ENCODE results near the gene MOGAT2. TPM values are rescaled to one million over a fixed set of nuclear protein-coding genes. Genes with fewer than 3 reads are reported as not detected.
A peak's percentile ranks its signal among the peaks of the same experiment; 100 is the strongest.

Gene MOGAT2
- total and polyA plus RNA-seq, 2 of the 13 experiments (the other 11 are each of a cell fraction or from before 2014, with no cell fraction given) = 27.2 to 27.8 TPM

DNA sequence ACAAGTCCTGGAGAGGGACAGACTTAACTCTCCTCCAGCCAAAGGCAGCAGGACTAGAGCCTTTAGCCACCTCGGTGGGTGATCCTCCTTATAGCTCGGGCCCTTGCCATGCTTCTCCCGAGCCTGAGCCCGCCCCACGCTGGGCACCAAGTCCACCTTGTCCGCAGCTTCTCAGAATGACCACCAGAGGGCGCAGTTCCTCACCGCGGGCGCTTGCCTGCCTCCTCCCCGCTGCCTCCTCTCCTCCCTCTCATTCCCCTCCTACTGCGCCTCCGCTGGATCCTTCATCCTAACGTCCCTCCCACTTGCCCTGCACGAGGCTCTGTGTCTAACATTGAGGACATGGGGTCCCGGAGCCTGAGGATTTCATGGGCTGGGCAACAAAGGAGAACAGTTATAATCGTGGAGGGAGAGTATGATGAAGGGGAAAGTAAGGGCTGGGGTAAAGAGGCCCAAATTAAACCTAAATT lies 11.3 kb upstream of the MOGAT2 start (continued):
- TF ChIP-seq, protein P1, sequence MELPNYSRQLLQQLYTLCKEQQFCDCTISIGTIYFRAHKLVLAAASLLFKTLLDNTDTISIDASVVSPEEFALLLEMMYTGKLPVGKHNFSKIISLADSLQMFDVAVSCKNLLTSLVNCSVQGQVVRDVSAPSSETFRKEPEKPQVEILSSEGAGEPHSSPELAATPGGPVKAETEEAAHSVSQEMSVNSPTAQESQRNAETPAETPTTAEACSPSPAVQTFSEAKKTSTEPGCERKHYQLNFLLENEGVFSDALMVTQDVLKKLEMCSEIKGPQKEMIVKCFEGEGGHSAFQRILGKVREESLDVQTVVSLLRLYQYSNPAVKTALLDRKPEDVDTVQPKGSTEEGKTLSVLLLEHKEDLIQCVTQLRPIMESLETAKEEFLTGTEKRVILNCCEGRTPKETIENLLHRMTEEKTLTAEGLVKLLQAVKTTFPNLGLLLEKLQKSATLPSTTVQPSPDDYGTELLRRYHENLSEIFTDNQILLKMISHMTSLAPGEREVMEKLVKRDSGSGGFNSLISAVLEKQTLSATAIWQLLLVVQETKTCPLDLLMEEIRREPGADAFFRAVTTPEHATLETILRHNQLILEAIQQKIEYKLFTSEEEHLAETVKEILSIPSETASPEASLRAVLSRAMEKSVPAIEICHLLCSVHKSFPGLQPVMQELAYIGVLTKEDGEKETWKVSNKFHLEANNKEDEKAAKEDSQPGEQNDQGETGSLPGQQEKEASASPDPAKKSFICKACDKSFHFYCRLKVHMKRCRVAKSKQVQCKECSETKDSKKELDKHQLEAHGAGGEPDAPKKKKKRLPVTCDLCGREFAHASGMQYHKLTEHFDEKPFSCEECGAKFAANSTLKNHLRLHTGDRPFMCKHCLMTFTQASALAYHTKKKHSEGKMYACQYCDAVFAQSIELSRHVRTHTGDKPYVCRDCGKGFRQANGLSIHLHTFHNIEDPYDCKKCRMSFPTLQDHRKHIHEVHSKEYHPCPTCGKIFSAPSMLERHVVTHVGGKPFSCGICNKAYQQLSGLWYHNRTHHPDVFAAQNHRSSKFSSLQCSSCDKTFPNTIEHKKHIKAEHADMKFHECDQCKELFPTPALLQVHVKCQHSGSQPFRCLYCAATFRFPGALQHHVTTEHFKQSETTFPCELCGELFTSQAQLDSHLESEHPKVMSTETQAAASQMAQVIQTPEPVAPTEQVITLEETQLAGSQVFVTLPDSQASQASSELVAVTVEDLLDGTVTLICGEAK (IDR thresholded peaks at IDR 0.05) = no peak
- TF ChIP-seq, protein P1 (CRISPR knock-in tag; IDR thresholded peaks at IDR 0.05) = no peak
- TF ChIP-seq ZNF329 (CRISPR knock-in tag; IDR thresholded peaks at IDR 0.05; ENCODE audit: low read depth) (no peak), ZNF563 (CRISPR knock-in tag; IDR thresholded peaks at IDR 0.05) (no peak), ZNF530 (CRISPR knock-in tag; IDR thresholded peaks at IDR 0.05; ENCODE audit: low read depth) (no peak), KLF12 (CRISPR knock-in tag; IDR thresholded peaks at IDR 0.05; ENCODE audit: borderline replicate concordance) (no peak), CBFB (CRISPR knock-in tag; IDR thresholded peaks at IDR 0.05) (peak; percentile 58; the same call in 1 of the 2 replicates), SYNCRIP (IDR thresholded peaks at IDR 0.05; ENCODE audit: insufficient read depth, low read depth, low read length) (no peak), ZNF724P (CRISPR knock-in tag; IDR thresholded peaks at IDR 0.05; ENCODE audit: borderline replicate concordance) (no peak)
- TF ChIP-seq, protein P2, sequence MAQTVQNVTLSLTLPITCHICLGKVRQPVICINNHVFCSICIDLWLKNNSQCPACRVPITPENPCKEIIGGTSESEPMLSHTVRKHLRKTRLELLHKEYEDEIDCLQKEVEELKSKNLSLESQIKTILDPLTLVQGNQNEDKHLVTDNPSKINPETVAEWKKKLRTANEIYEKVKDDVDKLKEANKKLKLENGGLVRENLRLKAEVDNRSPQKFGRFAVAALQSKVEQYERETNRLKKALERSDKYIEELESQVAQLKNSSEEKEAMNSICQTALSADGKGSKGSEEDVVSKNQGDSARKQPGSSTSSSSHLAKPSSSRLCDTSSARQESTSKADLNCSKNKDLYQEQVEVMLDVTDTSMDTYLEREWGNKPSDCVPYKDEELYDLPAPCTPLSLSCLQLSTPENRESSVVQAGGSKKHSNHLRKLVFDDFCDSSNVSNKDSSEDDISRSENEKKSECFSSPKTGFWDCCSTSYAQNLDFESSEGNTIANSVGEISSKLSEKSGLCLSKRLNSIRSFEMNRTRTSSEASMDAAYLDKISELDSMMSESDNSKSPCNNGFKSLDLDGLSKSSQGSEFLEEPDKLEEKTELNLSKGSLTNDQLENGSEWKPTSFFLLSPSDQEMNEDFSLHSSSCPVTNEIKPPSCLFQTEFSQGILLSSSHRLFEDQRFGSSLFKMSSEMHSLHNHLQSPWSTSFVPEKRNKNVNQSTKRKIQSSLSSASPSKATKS (CRISPR knock-in tag; IDR thresholded peaks at IDR 0.05) = no peak
- TF ChIP-seq, protein P3, sequence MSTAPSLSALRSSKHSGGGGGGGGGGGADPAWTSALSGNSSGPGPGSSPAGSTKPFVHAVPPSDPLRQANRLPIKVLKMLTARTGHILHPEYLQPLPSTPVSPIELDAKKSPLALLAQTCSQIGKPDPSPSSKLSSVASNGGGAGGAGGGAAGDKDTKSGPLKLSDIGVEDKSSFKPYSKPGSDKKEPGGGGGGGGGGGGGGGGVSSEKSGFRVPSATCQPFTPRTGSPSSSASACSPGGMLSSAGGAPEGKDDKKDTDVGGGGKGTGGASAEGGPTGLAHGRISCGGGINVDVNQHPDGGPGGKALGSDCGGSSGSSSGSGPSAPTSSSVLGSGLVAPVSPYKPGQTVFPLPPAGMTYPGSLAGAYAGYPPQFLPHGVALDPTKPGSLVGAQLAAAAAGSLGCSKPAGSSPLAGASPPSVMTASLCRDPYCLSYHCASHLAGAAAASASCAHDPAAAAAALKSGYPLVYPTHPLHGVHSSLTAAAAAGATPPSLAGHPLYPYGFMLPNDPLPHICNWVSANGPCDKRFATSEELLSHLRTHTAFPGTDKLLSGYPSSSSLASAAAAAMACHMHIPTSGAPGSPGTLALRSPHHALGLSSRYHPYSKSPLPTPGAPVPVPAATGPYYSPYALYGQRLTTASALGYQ (CRISPR knock-in tag; IDR thresholded peaks at IDR 0.05) = no peak
- TF ChIP-seq, protein P4, sequence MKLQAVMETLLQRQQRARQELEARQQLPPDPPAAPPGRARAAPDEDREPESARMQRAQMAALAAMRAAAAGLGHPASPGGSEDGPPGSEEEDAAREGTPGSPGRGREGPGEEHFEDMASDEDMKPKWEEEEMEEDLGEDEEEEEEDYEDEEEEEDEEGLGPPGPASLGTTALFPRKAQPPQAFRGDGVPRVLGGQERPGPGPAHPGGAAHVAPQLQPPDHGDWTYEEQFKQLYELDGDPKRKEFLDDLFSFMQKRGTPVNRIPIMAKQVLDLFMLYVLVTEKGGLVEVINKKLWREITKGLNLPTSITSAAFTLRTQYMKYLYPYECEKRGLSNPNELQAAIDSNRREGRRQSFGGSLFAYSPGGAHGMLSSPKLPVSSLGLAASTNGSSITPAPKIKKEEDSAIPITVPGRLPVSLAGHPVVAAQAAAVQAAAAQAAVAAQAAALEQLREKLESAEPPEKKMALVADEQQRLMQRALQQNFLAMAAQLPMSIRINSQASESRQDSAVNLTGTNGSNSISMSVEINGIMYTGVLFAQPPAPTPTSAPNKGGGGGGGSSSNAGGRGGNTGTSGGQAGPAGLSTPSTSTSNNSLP (IDR thresholded peaks at IDR 0.05; ENCODE audit: low read depth, low read length) = no peak
- TF ChIP-seq, protein P5, sequence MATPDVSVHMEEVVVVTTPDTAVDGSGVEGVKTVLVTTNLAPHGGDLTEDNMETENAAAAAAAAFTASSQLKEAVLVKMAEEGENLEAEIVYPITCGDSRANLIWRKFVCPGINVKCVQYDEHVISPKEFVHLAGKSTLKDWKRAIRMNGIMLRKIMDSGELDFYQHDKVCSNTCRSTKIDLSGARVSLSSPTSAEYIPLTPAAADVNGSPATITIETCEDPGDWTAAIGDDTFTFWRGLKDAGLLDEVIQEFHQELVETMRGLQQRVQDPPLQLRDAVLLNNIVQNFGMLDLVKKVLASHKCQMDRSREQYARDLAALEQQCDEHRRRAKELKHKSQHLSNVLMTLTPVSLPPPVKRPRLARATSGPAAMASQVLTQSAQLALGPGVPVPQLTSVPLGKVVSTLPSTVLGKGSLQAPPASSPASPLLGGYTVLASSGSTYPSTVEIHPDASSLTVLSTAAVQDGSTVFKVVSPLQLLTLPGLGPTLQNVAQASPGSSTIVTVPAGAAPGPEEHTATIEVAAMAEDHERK (CRISPR knock-in tag; IDR thresholded peaks at IDR 0.05; ENCODE audit: low read depth) = no peak
